HEK293 (cell line): ENCODE measurements around the gene LRRC4C.

Experiments used
- CTCF ChIA-PET: fragments of 350-600 bp; formaldehyde crosslinking; extraction: SDS; loops from one replicate; lab custom pipeline; 2021; ENCODE audit warnings: antibody characterized with exemption; lab: Yijun Ruan, JAX
- POLR2A ChIA-PET: fragments of 300-600 bp; formaldehyde crosslinking; extraction: SDS; loops from one replicate; lab custom pipeline; 2020; ENCODE audit warnings: antibody characterized with exemption, inconsistent platforms; lab: Yijun Ruan, JAX
- H3K27ac ChIP-seq: fragments of 200-500 bp; sonication (Bioruptor generic); 2 replicates; pipeline ENCODE4 v1.5.1; 2014; ENCODE audit warnings: low read depth, low read length, control low read depth, inconsistent platforms; ENCODE audit errors: extremely low read depth
- H3K36me3 ChIP-seq, 2 experiments: fragments of 200-500 bp in 1 of 2; sonication (Bioruptor generic) in 1 of 2; 1 replicate in 1 of 2; 2 replicates in 1 of 2; pipeline ENCODE4 v1.5.1; 2014 to 2017; ENCODE audit warnings: inconsistent platforms in 2 of 2, low read length in 2 of 2; ENCODE audit not compliant: control insufficient read depth in 2 of 2, insufficient read depth in 1 of 2
- H3K4me1 ChIP-seq: fragments of 200-500 bp; sonication (Bioruptor generic); 2 replicates; pipeline ENCODE4 v1.5.1; 2014; ENCODE audit warnings: mild to moderate bottlenecking, low read length, inconsistent platforms; ENCODE audit not compliant: control insufficient read depth, insufficient read depth
- H3K4me3 ChIP-seq: 2 replicates; pipeline ENCODE4 v1.5.1; 2011; ENCODE audit warnings: low read depth, mild to moderate bottlenecking, control low read depth, low read length, moderate library complexity
- H3K9me3 ChIP-seq: fragments of 200-500 bp; sonication (Bioruptor generic); 2 replicates; pipeline ENCODE4 v1.5.1; 2014; ENCODE audit warnings: low read depth, low read length, inconsistent platforms; ENCODE audit not compliant: control insufficient read depth, insufficient read depth
- ATF2 ChIP-seq: fragments of 450-650 bp; formaldehyde crosslinking; IDR thresholded peaks from 2 replicates; pipeline ENCODE4 v1.5.1; 2016; ENCODE audit warnings: missing biosample characterization, missing genetic modification characterization, low read depth
- BCL6B ChIP-seq: fragments of 450-650 bp; formaldehyde crosslinking; IDR thresholded peaks from 2 replicates; pipeline ENCODE4 v1.5.1; 2017; ENCODE audit warnings: missing biosample characterization, missing genetic modification characterization
- GFI1B ChIP-seq: fragments of 450-650 bp; formaldehyde crosslinking; IDR thresholded peaks from 2 replicates; pipeline ENCODE4 v1.5.1; 2016; ENCODE audit warnings: missing biosample characterization, missing genetic modification characterization
- KLF8 ChIP-seq: fragments of 450-650 bp; formaldehyde crosslinking; IDR thresholded peaks from 2 replicates; pipeline ENCODE4 v1.5.1; 2016; ENCODE audit warnings: missing biosample characterization, missing genetic modification characterization
- MYNN ChIP-seq: fragments of 450-650 bp; formaldehyde crosslinking; IDR thresholded peaks from 2 replicates; pipeline ENCODE4 v1.5.1; 2016; ENCODE audit warnings: missing biosample characterization, missing genetic modification characterization, borderline replicate concordance
- PRDM10 ChIP-seq: fragments of 450-650 bp; formaldehyde crosslinking; IDR thresholded peaks from 2 replicates; pipeline ENCODE4 v1.5.1; 2016; ENCODE audit warnings: missing biosample characterization, missing genetic modification characterization
- ZBTB11 ChIP-seq: fragments of 450-650 bp; formaldehyde crosslinking; conservative IDR thresholded peaks from 2 replicates; pipeline ENCODE4 v1.5.1; 2016; ENCODE audit warnings: low read depth, missing biosample characterization, missing genetic modification characterization
- ZNF174 ChIP-seq: fragments of 450-650 bp; formaldehyde crosslinking; IDR thresholded peaks from 2 replicates; pipeline ENCODE4 v1.5.0; 2017; ENCODE audit warnings: missing biosample characterization, mild to moderate bottlenecking, missing genetic modification characterization
- ZNF211 ChIP-seq: fragments of 450-650 bp; formaldehyde crosslinking; IDR thresholded peaks from 2 replicates; pipeline ENCODE4 v1.5.1; 2016; ENCODE audit warnings: low read depth, missing biosample characterization, missing genetic modification characterization
- ZNF404 ChIP-seq: fragments of 450-650 bp; formaldehyde crosslinking; IDR thresholded peaks from 2 replicates; pipeline ENCODE4 v1.5.1; 2017; ENCODE audit warnings: missing biosample characterization, missing genetic modification characterization
- ZNF473 ChIP-seq: fragments of 450-650 bp; formaldehyde crosslinking; IDR thresholded peaks from 2 replicates; pipeline ENCODE4 v1.5.1; 2017; ENCODE audit warnings: missing biosample characterization, missing genetic modification characterization
- ZNF488 ChIP-seq: fragments of 450-650 bp; formaldehyde crosslinking; IDR thresholded peaks from 2 replicates; pipeline ENCODE4 v1.5.1; 2016; ENCODE audit warnings: missing biosample characterization, missing genetic modification characterization
- ZNF585B ChIP-seq: fragments of 450-650 bp; formaldehyde crosslinking; IDR thresholded peaks from 2 replicates; pipeline ENCODE4 v1.5.1; 2016; ENCODE audit warnings: missing biosample characterization, missing genetic modification characterization
- ZSCAN30 ChIP-seq: fragments of 450-650 bp; IDR thresholded peaks from 2 replicates; pipeline ENCODE4 v1.5.1; 2018; ENCODE audit warnings: missing biosample characterization, mild to moderate bottlenecking, missing genetic modification characterization, moderate library complexity
- TF ChIP-seq, protein P1 (sequence below): fragments of 450-650 bp; formaldehyde crosslinking; IDR thresholded peaks from 2 replicates; pipeline ENCODE4 v1.5.1; 2017; ENCODE audit warnings: missing biosample characterization, missing genetic modification characterization

LRRC4C gene

GRCh38 chr11:41405812-41406211, 53.6 kb downstream of the LRRC4C start:
- Histone ChIP-seq H3K36me3 (no peaks in the 10 kb centered on the region), H3K4me3 (no peak overlapping the region), H3K4me1 (no peaks in the 10 kb centered on the region), H3K27ac (no peak overlapping the region), H3K9me3 (no peaks in the 10 kb centered on the region)
- CTCF ChIA-PET, result interaction anchor here (0.7 kb wide), 1 partner anchor 9 kb away, joined by 3 read pairs; no protein-coding TSS in a partner anchor
- TF ChIP-seq PRDM10 (tag by site-specific recombination) (no peak), ZSCAN30 (tag by site-specific recombination) (no peak), ZNF488 (tag by site-specific recombination) (no peak), MYNN (no peak), KLF8 (tag by site-specific recombination) (no peak), ZNF585B (tag by site-specific recombination) (no peak), ZBTB11 (tag by site-specific recombination) (no peak), BCL6B (no peak), ZNF473 (no peak), ATF2 (tag by site-specific recombination) (no peak), ZNF174 (no peak), ZNF211 (tag by site-specific recombination) (no peak), ZNF404 (tag by site-specific recombination) (no peak), GFI1B (tag by site-specific recombination) (no peak)
- TF ChIP-seq, protein P1, sequence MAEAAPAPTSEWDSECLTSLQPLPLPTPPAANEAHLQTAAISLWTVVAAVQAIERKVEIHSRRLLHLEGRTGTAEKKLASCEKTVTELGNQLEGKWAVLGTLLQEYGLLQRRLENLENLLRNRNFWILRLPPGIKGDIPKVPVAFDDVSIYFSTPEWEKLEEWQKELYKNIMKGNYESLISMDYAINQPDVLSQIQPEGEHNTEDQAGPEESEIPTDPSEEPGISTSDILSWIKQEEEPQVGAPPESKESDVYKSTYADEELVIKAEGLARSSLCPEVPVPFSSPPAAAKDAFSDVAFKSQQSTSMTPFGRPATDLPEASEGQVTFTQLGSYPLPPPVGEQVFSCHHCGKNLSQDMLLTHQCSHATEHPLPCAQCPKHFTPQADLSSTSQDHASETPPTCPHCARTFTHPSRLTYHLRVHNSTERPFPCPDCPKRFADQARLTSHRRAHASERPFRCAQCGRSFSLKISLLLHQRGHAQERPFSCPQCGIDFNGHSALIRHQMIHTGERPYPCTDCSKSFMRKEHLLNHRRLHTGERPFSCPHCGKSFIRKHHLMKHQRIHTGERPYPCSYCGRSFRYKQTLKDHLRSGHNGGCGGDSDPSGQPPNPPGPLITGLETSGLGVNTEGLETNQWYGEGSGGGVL, result no peak
- POLR2A ChIA-PET, result no interaction called here
